ENCODE measurements around the gene GLRB.

DNA sequence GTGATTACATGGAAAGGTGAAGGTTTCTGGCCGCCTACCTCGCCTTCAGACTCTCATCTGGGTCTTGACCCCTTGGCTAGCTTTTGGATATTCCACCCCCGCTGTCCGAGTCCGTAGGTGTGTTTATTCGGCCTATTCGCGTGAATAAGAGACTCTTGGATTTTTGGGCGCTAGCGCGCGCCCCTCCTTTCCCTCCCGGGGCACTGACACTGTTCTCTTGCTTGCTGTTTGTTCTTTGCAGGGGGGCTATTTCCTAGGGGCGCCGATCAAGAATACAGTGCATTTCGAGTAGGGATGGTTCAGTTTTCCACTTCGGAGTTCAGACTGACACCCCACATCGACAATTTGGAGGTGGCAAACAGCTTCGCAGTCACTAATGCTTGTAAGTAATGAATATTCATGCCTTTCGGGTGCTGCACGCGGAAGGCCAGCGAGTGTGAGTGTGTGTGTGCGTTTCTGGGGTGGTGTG, 145.5 kb downstream of the GLRB start:
- TF ChIP-seq EP300 (IDR thresholded peaks at IDR 0.05) (no peak), NR3C1 (IDR thresholded peaks at IDR 0.05) (no peak), ESRRA (IDR thresholded peaks at IDR 0.05; ENCODE audit: borderline replicate concordance, low read length) (no peak), RAD21 (conservative IDR thresholded peaks at IDR 0.05 in 1 of 2, IDR thresholded peaks at IDR 0.05 in 1 of 2) (no peak), RNF2 (IDR thresholded peaks at IDR 0.05; ENCODE audit: borderline replicate concordance, low read depth) (no peak), CEBPB (IDR thresholded peaks at IDR 0.05) (no peak), POLR2A (IDR thresholded peaks at IDR 0.05; ENCODE audit: low read length) (no peak), NFE2L2 (conservative IDR thresholded peaks at IDR 0.05; ENCODE audit: low read length) (no peak), HDAC2 (IDR thresholded peaks at IDR 0.05) (no peak)
- TF ChIP-seq, protein P1, sequence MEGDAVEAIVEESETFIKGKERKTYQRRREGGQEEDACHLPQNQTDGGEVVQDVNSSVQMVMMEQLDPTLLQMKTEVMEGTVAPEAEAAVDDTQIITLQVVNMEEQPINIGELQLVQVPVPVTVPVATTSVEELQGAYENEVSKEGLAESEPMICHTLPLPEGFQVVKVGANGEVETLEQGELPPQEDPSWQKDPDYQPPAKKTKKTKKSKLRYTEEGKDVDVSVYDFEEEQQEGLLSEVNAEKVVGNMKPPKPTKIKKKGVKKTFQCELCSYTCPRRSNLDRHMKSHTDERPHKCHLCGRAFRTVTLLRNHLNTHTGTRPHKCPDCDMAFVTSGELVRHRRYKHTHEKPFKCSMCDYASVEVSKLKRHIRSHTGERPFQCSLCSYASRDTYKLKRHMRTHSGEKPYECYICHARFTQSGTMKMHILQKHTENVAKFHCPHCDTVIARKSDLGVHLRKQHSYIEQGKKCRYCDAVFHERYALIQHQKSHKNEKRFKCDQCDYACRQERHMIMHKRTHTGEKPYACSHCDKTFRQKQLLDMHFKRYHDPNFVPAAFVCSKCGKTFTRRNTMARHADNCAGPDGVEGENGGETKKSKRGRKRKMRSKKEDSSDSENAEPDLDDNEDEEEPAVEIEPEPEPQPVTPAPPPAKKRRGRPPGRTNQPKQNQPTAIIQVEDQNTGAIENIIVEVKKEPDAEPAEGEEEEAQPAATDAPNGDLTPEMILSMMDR (IDR thresholded peaks at IDR 0.05) = no peak
- TF ChIP-seq, protein P2, sequence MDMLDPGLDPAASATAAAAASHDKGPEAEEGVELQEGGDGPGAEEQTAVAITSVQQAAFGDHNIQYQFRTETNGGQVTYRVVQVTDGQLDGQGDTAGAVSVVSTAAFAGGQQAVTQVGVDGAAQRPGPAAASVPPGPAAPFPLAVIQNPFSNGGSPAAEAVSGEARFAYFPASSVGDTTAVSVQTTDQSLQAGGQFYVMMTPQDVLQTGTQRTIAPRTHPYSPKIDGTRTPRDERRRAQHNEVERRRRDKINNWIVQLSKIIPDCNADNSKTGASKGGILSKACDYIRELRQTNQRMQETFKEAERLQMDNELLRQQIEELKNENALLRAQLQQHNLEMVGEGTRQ (IDR thresholded peaks at IDR 0.05) = no peak
- TF ChIP-seq, protein P3, sequence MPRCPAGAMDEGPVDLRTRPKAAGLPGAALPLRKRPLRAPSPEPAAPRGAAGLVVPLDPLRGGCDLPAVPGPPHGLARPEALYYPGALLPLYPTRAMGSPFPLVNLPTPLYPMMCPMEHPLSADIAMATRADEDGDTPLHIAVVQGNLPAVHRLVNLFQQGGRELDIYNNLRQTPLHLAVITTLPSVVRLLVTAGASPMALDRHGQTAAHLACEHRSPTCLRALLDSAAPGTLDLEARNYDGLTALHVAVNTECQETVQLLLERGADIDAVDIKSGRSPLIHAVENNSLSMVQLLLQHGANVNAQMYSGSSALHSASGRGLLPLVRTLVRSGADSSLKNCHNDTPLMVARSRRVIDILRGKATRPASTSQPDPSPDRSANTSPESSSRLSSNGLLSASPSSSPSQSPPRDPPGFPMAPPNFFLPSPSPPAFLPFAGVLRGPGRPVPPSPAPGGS (IDR thresholded peaks at IDR 0.05) = no peak
- TF ChIP-seq, protein P4, sequence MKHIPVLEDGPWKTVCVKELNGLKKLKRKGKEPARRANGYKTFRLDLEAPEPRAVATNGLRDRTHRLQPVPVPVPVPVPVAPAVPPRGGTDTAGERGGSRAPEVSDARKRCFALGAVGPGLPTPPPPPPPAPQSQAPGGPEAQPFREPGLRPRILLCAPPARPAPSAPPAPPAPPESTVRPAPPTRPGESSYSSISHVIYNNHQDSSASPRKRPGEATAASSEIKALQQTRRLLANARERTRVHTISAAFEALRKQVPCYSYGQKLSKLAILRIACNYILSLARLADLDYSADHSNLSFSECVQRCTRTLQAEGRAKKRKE (CRISPR knock-in tag; IDR thresholded peaks at IDR 0.05; ENCODE audit: low read depth) = no peak
